ENCODE data around the gene BRINP1.

DNA sequence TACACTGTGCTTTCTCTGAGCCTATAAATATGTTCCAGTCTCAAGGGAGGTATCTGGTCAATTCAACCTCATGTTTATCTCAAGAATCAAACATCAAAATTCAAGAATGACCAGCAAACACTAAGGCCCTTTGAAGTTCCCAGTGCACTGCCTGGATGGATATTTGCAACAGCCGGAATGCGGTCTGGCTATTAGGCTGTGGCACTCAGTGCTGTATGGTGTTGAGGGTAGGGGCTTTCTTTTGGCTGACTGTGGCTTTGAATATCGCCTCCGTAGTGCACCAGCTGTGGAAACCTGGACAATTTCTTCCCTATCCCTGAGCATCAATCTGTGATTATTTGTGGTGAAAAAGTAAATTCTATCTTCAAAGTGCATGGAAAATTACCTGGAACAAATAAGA, 220.4 kb downstream of the BRINP1 start:
- TF ChIP-seq GATA1 (IDR thresholded peaks at IDR 0.05; ENCODE audit: low read depth, low read length) (no peak), POLR2A (IDR thresholded peaks at IDR 0.05; ENCODE audit: low read length) (no peak)
